ENCODE measurements around the gene EML6. TPM values are rescaled to one million over a fixed set of nuclear protein-coding genes. Genes with fewer than 3 reads are reported as not detected.

The EML6 gene
- polyA plus RNA-seq, 1 of the 3 experiments (the other 2 are of a cell fraction) = 1.1 TPM

DNA sequence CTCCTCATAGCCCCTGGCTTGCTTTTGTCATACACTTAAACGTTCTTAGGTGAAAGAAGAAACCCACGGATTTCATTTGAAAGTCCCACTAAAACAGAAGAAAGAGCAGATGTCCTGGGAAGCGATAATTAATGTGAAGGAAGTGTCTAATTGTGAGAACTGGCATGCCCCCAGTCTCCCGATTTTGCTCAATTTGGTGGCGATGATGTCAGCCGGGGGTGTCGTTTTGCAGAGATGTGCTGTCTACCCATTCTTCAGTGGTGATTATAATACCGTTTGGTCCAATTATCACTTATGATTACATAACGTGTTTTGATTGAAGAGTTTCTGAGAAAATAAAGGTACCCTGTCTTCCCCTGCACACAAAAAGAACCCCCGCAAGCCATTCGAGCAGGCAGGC is 223.7 kb downstream of the EML6 start:
- CTCF ChIA-PET = interaction anchor here (1.1 kb wide), 1 partner anchor 48 kb away, joined by 4 read pairs; no protein-coding TSS in a partner anchor
- Histone ChIP-seq H3K36me3 (replicated peaks in 1 of 2; ENCODE audit: control insufficient read depth in 1 of 2, insufficient read depth in 2 of 2, low read length in 1 of 2) (no peaks in the 10 kb centered on the region), H3K4me3 (ENCODE audit: low read depth in 2 of 2, low read length in 1 of 2) (no peak overlapping the region), H3K27me3 (ENCODE audit: insufficient read depth) (no peaks in the 10 kb centered on the region), H3K4me2 (no peak overlapping the region), H3K79me2 (ENCODE audit: insufficient read depth) (no peaks in the 10 kb centered on the region), H3K4me1 (ENCODE audit: control insufficient read depth in 1 of 2, insufficient read depth in 2 of 2, low read depth in 1 of 2, low read length in 1 of 2) (no peaks in the 10 kb centered on the region), H3K9me3 (no peaks in the 10 kb centered on the region), H3K9ac (no peak overlapping the region), H3K9me2 (no peaks in the 10 kb centered on the region), H2AFZ (ENCODE audit: low read depth) (no peak overlapping the region), H3F3A (replicated peaks; ENCODE audit: insufficient read depth) (no peaks in the 10 kb centered on the region), H4K20me1 (ENCODE audit: insufficient read depth) (no peaks in the 10 kb centered on the region), H3K27ac (ENCODE audit: low read depth in 2 of 2, low read length in 1 of 2) (no peak overlapping the region)
- DNase-seq = no peak
- 88% methylated on average over 11 of the region's 11 CpGs for WGBS (ENCODE audit: low lambda C conversion rate)
- no peak for TF ChIP-seq TAF1 (IDR thresholded peaks at IDR 0.05; ENCODE audit: borderline replicate concordance, low read depth, low read length)
- no peak for TF ChIP-seq NRF1 (IDR thresholded peaks at IDR 0.05; ENCODE audit: low read depth, low read length)
- TF ChIP-seq NFIC (IDR thresholded peaks at IDR 0.05; ENCODE audit: borderline replicate concordance) = no peak
- TF ChIP-seq USF2 (IDR thresholded peaks at IDR 0.05; ENCODE audit: borderline replicate concordance, low read depth, low read length) = no peak
- no peak for TF ChIP-seq SMC3 (IDR thresholded peaks at IDR 0.05; ENCODE audit: low read depth, low read length)
- no peak for TF ChIP-seq ELF1 (IDR thresholded peaks at IDR 0.05)
- TF ChIP-seq MAX (IDR thresholded peaks at IDR 0.05; ENCODE audit: low read depth) = no peak
- TF ChIP-seq YY1 (IDR thresholded peaks at IDR 0.05; ENCODE audit: low read depth) = no peak
- POLR2A ChIA-PET = no interaction called here

GRCh38 chr2:54947646-54948045 is 224.2 kb downstream of the EML6 start:
- Histone ChIP-seq H3K36me3 (replicated peaks in 1 of 2; ENCODE audit: control insufficient read depth in 1 of 2, insufficient read depth in 2 of 2, low read length in 1 of 2) (no peaks in the 10 kb centered on the region), H3K9me3 (no peaks in the 10 kb centered on the region), H3K9me2 (no peaks in the 10 kb centered on the region), H3K9ac (no peak overlapping the region), H3K27me3 (ENCODE audit: insufficient read depth) (no peaks in the 10 kb centered on the region), H2AFZ (ENCODE audit: low read depth) (no peak overlapping the region), H3K27ac (ENCODE audit: low read depth in 2 of 2, low read length in 1 of 2) (no peak overlapping the region), H3F3A (replicated peaks; ENCODE audit: insufficient read depth) (no peaks in the 10 kb centered on the region), H3K4me1 (ENCODE audit: control insufficient read depth in 1 of 2, insufficient read depth in 2 of 2, low read depth in 1 of 2, low read length in 1 of 2) (peaks cover 0 to 2% of the 10 kb centered on the region in 2 experiments; a peak in 1 of 4 replicates), H3K4me2 (no peak overlapping the region), H4K20me1 (ENCODE audit: insufficient read depth) (no peaks in the 10 kb centered on the region), H3K79me2 (ENCODE audit: insufficient read depth) (no peaks in the 10 kb centered on the region), H3K4me3 (ENCODE audit: low read depth in 2 of 2, low read length in 1 of 2) (no peak overlapping the region)
- ChIA-PET CTCF (interaction anchor here (1.1 kb wide), 1 partner anchor 48 kb away, joined by 4 read pairs; no protein-coding TSS in a partner anchor), POLR2A (no interaction called here)
- no peak for TF ChIP-seq EZH2phosphoT487 (IDR thresholded peaks at IDR 0.05; ENCODE audit: borderline replicate concordance, low read depth)
- no peak for TF ChIP-seq NFIC (IDR thresholded peaks at IDR 0.05; ENCODE audit: borderline replicate concordance)
- no peak for TF ChIP-seq CTCF (IDR thresholded peaks at IDR 0.05)
- no peak for TF ChIP-seq USF2 (IDR thresholded peaks at IDR 0.05; ENCODE audit: borderline replicate concordance, low read depth, low read length)
- DNase-seq = no peak
- WGBS (ENCODE audit: low lambda C conversion rate) = 94% methylated on average over 9 of the region's 9 CpGs

Data from SK-N-SH (cell line).